Spleen (tissue), 11 donors: ENCODE measurements around the gene OXTR. TPM values are rescaled to one million over a fixed set of nuclear protein-coding genes. Genes with fewer than 3 reads are reported as not detected.

Experiments used
- DNase-seq: peaks from one replicate; pipeline ENCODE4 v3.0.0-alpha.2; 2020
- H3K27ac ChIP-seq, 8 donors: fragments of 200-600 bp; sonication (generic) in 7 of 8; 1 replicate in 4 of 8; 2 replicates in 4 of 8; pipeline versions ENCODE4 v1.5.0 to v1.8.0; 2016 to 2021; ENCODE audit warnings: inconsistent platforms in 4 of 8, mild to moderate bottlenecking in 4 of 8, moderate library complexity in 1 of 8
- H3K27me3 ChIP-seq, 7 donors: fragments of 200-600 bp; sonication (generic) in 6 of 7; replicated peaks in 1 of 7; 1 replicate in 4 of 7; 2 replicates in 3 of 7; pipeline versions ENCODE4 v1.5.0 to v1.8.0; 2016 to 2021; ENCODE audit warnings: inconsistent platforms in 3 of 7, mild to moderate bottlenecking in 1 of 7
- H3K36me3 ChIP-seq, 6 donors: fragments of 200-600 bp; sonication (generic) in 5 of 6; 1 replicate in 4 of 6; 2 replicates in 2 of 6; pipeline versions ENCODE4 v1.5.0 to v1.8.0; 2016 to 2021; ENCODE audit warnings: inconsistent platforms in 2 of 6
- H3K4me1 ChIP-seq, 6 donors: fragments of 200-600 bp; sonication (generic) in 5 of 6; 1 replicate in 3 of 6; 2 replicates in 3 of 6; pipeline versions ENCODE4 v1.5.0 to v1.8.0; 2016 to 2021; ENCODE audit warnings: inconsistent platforms in 3 of 6
- H3K4me3 ChIP-seq, 8 donors: fragments of 200-600 bp; sonication (generic) in 7 of 8; 1 replicate in 4 of 8; 2 replicates in 4 of 8; pipeline versions ENCODE4 v1.5.0 to v1.8.0; 2016 to 2021; ENCODE audit warnings: inconsistent platforms in 4 of 8, mild to moderate bottlenecking in 4 of 8, moderate library complexity in 2 of 8
- H3K9me3 ChIP-seq, 8 donors: fragments of 200-600 bp; sonication (generic) in 7 of 8; 1 replicate in 4 of 8; 2 replicates in 4 of 8; pipeline versions ENCODE4 v1.5.0 to v1.8.0; 2016 to 2021; ENCODE audit warnings: inconsistent platforms in 4 of 8
- POLR2A ChIP-seq, 3 donors: fragments of 450-650 bp; IDR thresholded peaks; one replicate each; pipeline ENCODE4 v1.5.1; 2017; ENCODE audit warnings: antibody characterized with exemption in 3 of 3, mild to moderate bottlenecking in 1 of 3
- POLR2AphosphoS5 ChIP-seq, 3 donors: sonication (generic); formaldehyde crosslinking; IDR thresholded peaks; one replicate each; pipeline ENCODE4 v1.5.1; 2017; ENCODE audit warnings: antibody characterized with exemption in 3 of 3
- WGBS, 5 donors: extraction: QIAGEN DNeasy Blood & Tissue Kit in 3 of 5; methylation state at CpG; one replicate each; pipeline versions ENCODE4 v1.1.5 to v1.1.7; 2013 to 2018; 5-methylcytosine and 5-hydroxymethylcytosine counted together
- intact Hi-C: fragments of 100-400 bp; cut with DNase I; formaldehyde crosslinking; loops from one replicate; pipeline ENCODE4 v1.15.0; 2023; ENCODE audit warnings: low total_unique reads
- polyA plus RNA-seq, 3 donors: library from polyadenylated mRNA; stranded (reverse); fragments of 200-250 nt; gene quantifications; one replicate each; pipeline ENCODE4 v1.2.1, GENCODE V29; 2013
- total RNA-seq, 7 donors: library from RNA; depleted of rRNA in 3 of 7; stranded (reverse); fragments of >200 nt in 3 of 7; fragmentation: NEBNext Ultra II Directional in 4 of 7; extraction: Animal tissue kit (Norgen Biotek cat#: 25700) in 4 of 7; gene quantifications; one replicate each; pipeline versions ENCODE4 v1.1.0 to v1.2.1, GENCODE V29; 2016 to 2021
- TF ChIP-seq, protein P1 (sequence below), 11 experiments: fragments of 200-600 bp in 7 of 11; fragments of 450-650 bp in 4 of 11; sonication (generic) in 4 of 11; IDR thresholded peaks in 8 of 11; conservative IDR thresholded peaks in 3 of 11; 1 replicate in 7 of 11; 2 replicates in 4 of 11; pipeline versions ENCODE4 v1.4.0 to v1.8.0; 2016 to 2021; ENCODE audit warnings: antibody characterized with exemption in 11 of 11, inconsistent platforms in 4 of 11, mild to moderate bottlenecking in 1 of 11
- donor health status: healthy with polysubstance abuse.
- donor health status: DM: no; HTN: no; CAD: no; lungs with moderate emphysema.
- donor health status: DM: no; HTN: no; CAD: no.
- donor health status: Bipolar disorder and iron deficiency.
- donor health status: healthy.
- donor health status: DM: no; HTN: no; CAD: no.
- donor health status: DM: yes; HTN: yes; CAD: no.

OXTR gene
- total and polyA plus RNA-seq, 10 donors, result 0.19 to 1.4 (median 0.43) TPM

- no peaks in the 10 kb centered on the region for H3K9me3 ChIP-seq
- no peaks in the 10 kb centered on the region for H3K27me3 ChIP-seq
- no peaks in the 10 kb centered on the region for H3K4me1 ChIP-seq
- H3K4me3 ChIP-seq, result no peak overlapping the region
- H3K27ac ChIP-seq, result no peak overlapping the region
- DNase-seq, result no peak
- H3K36me3 ChIP-seq, result no peaks in the 10 kb centered on the region
- intact Hi-C loops, result no loop called here
- 56 to 100% (median 89%) methylated on average over 3 of the region's 3 CpGs for WGBS, 5 donors
- TF ChIP-seq POLR2A (IDR thresholded peaks at IDR 0.05), result no peak
- no peak for TF ChIP-seq POLR2AphosphoS5 (IDR thresholded peaks at IDR 0.05)
- TF ChIP-seq, protein P1, sequence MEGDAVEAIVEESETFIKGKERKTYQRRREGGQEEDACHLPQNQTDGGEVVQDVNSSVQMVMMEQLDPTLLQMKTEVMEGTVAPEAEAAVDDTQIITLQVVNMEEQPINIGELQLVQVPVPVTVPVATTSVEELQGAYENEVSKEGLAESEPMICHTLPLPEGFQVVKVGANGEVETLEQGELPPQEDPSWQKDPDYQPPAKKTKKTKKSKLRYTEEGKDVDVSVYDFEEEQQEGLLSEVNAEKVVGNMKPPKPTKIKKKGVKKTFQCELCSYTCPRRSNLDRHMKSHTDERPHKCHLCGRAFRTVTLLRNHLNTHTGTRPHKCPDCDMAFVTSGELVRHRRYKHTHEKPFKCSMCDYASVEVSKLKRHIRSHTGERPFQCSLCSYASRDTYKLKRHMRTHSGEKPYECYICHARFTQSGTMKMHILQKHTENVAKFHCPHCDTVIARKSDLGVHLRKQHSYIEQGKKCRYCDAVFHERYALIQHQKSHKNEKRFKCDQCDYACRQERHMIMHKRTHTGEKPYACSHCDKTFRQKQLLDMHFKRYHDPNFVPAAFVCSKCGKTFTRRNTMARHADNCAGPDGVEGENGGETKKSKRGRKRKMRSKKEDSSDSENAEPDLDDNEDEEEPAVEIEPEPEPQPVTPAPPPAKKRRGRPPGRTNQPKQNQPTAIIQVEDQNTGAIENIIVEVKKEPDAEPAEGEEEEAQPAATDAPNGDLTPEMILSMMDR (IDR thresholded peaks at IDR 0.05 in 8 of 11, conservative IDR thresholded peaks at IDR 0.05 in 3 of 11), result no peak
Observed at GRCh38 chr3:8749316-8749715, 20.1 kb downstream of the OXTR start.

GRCh38 chr3:8746780-8747345, 22.6 kb downstream of the OXTR start:
- Histone ChIP-seq H3K4me3 (no peak overlapping the region), H3K27ac (no peak overlapping the region), H3K36me3 (no peaks in the 10 kb centered on the region), H3K27me3 (peaks cover 0 to 3% (median 0%) of the 10 kb centered on the region in 7 donors), H3K4me1 (peaks cover 0 to under 1% (median 0%) of the 10 kb centered on the region in 6 donors), H3K9me3 (no peaks in the 10 kb centered on the region)
- DNase-seq, result no peak
- TF ChIP-seq, protein P1 (IDR thresholded peaks at IDR 0.05 in 8 of 11, conservative IDR thresholded peaks at IDR 0.05 in 3 of 11), result no peak
- TF ChIP-seq POLR2A (IDR thresholded peaks at IDR 0.05) (no peak), POLR2AphosphoS5 (IDR thresholded peaks at IDR 0.05) (no peak)
- 71 to 79% (median 78%) methylated on average over 7 of the region's 7 CpGs for WGBS, 5 donors
- intact Hi-C loops, result no loop called here

DNA sequence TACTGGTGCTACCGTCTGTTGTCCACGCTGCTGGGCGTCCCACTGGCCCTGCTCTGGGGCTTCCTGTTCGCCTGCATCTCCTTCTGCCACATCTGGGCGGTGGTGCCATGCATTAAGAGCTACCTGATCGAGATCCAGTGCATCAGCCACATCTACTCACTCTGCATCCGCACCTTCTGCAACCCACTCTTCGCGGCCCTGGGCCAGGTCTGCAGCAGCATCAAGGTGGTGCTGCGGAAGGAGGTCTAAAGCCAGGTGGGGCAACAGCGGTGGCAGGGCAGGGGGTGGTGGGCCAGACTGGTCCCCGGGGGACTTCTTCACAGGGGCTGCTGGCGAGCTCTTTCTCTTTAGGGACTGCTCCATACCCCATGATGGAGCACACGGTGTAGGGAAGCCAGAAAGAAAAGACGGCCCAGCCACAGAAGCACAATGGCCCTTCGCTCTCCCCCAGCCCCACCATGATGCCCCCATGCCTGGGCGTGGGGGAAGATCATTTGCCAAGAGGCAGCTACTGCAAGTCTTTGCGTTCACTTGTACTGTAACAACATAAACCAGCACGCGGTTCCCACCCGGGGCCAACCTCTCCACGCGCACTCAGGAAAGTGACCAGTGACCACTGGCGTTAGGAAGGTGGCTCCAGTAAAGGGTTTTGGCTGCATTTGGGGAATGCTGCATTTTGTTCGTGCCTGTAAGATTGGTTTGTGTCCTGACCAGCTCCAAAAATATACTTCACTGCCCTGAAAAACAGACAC, 23.6 kb downstream of the OXTR start:
- no peak for DNase-seq
- peaks cover 0 to 4% (median 0%) of the 10 kb centered on the region in 7 donors for H3K27me3 ChIP-seq
- H3K27ac ChIP-seq, result no peak overlapping the region
- intact Hi-C loops, result no loop called here
- H3K36me3 ChIP-seq, result no peaks in the 10 kb centered on the region
- H3K4me3 ChIP-seq, result no peak overlapping the region
- 88 to 96% (median 92%) methylated on average over 25 of the region's 25 CpGs for WGBS, 5 donors
- no peaks in the 10 kb centered on the region for H3K9me3 ChIP-seq
- TF ChIP-seq POLR2AphosphoS5 (IDR thresholded peaks at IDR 0.05), result no peak
- peaks cover 0 to 10% (median 0%) of the 10 kb centered on the region in 6 donors for H3K4me1 ChIP-seq

- WGBS, 5 donors, result 80 to 93% (median 88%) methylated on average over 2 to 3 of the region's 3 CpGs
- H3K36me3 ChIP-seq, result no peaks in the 10 kb centered on the region
- DNase-seq, result no peak
- no peak overlapping the region for H3K4me3 ChIP-seq
- H3K9me3 ChIP-seq, result no peaks in the 10 kb centered on the region
- peaks cover 0 to 4% (median 0%) of the 10 kb centered on the region in 7 donors for H3K27me3 ChIP-seq
- intact Hi-C loops, result no loop called here
- no peak overlapping the region for H3K27ac ChIP-seq
- TF ChIP-seq POLR2AphosphoS5 (IDR thresholded peaks at IDR 0.05) (no peak), POLR2A (IDR thresholded peaks at IDR 0.05) (no peak)
- TF ChIP-seq, protein P1 (IDR thresholded peaks at IDR 0.05 in 8 of 11, conservative IDR thresholded peaks at IDR 0.05 in 3 of 11), result no peak
- H3K4me1 ChIP-seq, result peaks cover 0 to 10% (median 0%) of the 10 kb centered on the region in 6 donors
Observed at GRCh38 chr3:8743911-8744310, 25.5 kb downstream of the OXTR start.
